IPS-18c (cell line): Measurements from ENCODE around the gene ABCB8.

Source experiments
- H3K4me3 ChIP-seq: 2 replicates; pipeline ENCODE4 v1.7.0; 2013; ENCODE audit warnings: low read depth, mild to moderate bottlenecking, low read length, moderate library complexity; ENCODE audit not compliant: insufficient read depth
- H3K9me3 ChIP-seq: one replicate; pipeline ENCODE4 v1.6.1; 2013; ENCODE audit warnings: mild to moderate bottlenecking, low read length, moderate library complexity; ENCODE audit not compliant: control insufficient read depth, insufficient read depth

ABCB8 gene

DNA sequence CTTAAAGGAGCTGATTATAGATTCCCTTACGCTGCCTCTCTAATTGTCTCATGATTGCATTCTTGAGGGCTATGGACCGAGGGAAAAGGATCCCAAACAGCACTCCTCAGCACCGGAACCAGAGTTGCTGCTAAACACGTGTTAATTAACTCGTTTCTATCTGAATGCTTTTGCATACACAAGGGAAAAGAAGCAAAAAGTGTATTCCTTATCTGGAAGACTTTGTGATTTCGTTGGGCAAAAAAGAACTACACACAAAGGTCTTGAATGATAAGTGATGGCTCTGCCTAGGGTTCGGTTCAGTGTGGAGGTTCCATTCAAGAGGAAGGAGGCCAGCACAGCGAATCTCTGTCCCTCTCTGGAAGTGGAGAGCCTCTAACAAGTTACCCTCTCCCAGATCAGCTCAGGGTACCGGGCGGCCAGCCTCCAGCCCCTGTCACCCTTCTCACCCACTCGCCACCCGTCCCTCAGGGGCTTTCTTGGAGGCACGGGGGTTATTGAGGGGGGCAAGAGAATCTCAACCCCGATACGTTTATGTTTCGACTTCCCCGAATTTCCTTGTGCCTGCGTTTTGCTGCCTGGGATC, 30.6 kb downstream of the ABCB8 start:
- Histone ChIP-seq H3K9me3 (peaks cover 2% of the 10 kb centered on the region), H3K4me3 (peak overlapping the region; percentile 79)

DNA sequence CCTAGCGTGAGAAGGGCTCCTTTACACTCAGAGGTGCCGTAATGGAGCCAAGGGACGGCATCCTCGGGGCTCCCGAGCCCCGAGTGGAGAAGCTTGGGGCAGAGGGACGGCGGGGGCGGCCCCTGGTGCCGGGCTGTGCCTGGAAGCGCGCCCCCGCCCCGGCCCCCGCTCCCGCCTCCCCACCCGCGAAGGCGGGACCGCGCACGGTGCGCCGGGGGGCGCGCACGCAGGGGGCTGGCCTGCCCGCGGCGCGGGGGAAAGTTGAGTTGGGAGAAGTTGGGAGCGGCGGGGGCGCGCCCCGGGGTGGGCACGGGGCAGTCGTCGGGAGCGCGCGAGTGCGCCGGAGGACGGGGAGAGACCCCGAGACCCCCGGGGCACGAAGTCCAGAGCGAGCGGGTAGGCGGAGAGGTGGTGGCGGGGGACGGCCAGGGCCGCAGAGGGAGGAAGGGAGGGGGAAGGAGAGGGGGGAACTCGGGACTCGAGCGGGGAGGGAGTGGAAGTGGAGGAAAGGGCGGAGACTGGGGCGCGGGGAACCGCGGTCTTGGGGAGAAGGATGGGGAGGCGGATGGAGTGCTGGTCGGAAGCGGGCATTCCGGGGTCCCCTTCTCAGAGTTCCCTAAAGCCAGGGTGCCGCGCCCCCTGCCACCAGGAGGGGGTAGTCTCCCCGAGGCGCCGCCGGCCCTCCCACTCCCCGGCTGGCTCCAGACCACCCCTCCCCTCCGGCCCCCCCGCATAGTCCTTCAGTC, 31.3 kb downstream of the ABCB8 start, which contains the start of gene SLC4A2:
SLC4A2 (plus strand) TSS at position 223 of the 746 bp plus-strand sequence. CDS start 2,399 bp downstream, outside the sequence.
- peaks cover 2% of the 10 kb centered on the region for H3K9me3 ChIP-seq
- H3K4me3 ChIP-seq, result peak within 1 kb of the TSS; percentile 79

GRCh38 chr7:151060113-151060415, 31.8 kb downstream of the ABCB8 start:
- Histone ChIP-seq H3K9me3 (peaks cover 2% of the 10 kb centered on the region), H3K4me3 (peak overlapping the region; percentile 79)

DNA sequence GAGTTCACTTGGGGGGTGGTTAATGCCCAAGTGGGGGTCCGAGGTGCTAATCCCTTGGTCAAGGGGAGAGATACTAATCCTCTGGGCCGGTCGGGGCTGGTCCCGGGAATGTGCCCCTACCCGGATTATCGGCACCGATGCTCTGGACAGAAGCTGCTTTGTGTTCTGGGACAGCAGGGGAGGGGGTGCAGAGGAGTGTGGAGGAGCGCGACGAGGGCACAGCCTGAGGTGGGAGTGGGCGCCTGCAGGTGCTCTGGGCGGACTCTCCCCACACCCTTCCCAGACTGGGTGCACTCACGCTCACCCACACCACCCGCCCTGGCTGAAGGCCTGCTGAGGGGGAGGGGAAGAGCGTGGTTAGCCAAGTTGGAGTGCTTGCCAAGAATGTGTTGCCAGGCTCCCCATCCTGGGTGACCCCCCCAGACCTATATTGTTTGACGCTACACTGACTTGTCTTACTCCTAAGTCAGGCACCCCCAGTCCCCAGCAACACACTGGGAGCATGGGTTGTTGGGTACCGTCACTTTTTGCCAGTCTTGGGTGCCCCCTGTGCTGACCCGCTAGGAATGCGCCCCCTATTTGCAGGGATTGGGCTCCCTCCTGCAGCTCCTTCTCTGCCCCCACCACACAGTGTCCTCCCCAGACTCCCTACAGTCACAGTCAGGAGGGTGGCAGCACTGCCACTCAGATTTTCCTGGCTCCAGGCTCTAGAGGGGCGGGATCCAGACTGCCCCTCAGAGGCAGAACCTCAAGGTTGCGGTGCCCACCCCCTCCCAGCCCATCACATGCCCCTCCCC, 32.4 kb downstream of the ABCB8 start:
- Histone ChIP-seq H3K4me3 (peak overlapping the region; percentile 79), H3K9me3 (peaks cover 2% of the 10 kb centered on the region)

GRCh38 chr7:151061213-151062110, 33.2 kb downstream of the ABCB8 start:
- Histone ChIP-seq H3K9me3 (peaks cover 2% of the 10 kb centered on the region), H3K4me3 (peak overlapping the region; percentile 41)

DNA sequence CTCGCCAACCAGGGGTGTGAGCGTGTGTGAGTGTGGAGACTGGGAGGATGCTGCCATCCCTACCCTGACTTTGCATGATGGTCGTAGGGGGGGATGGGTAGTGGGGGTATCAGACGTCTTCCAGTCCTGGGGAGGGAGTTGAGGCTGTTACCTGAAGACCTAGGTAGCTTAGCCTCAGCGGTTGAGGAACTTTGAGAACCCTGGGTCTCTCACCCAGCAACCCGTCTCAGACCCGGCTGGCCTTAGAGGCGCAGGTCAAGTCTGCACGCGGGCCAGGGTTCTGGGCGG, 33.8 kb downstream of the ABCB8 start:
- Histone ChIP-seq H3K9me3 (peaks cover 2% of the 10 kb centered on the region), H3K4me3 (peak overlapping the region; percentile 41)

DNA sequence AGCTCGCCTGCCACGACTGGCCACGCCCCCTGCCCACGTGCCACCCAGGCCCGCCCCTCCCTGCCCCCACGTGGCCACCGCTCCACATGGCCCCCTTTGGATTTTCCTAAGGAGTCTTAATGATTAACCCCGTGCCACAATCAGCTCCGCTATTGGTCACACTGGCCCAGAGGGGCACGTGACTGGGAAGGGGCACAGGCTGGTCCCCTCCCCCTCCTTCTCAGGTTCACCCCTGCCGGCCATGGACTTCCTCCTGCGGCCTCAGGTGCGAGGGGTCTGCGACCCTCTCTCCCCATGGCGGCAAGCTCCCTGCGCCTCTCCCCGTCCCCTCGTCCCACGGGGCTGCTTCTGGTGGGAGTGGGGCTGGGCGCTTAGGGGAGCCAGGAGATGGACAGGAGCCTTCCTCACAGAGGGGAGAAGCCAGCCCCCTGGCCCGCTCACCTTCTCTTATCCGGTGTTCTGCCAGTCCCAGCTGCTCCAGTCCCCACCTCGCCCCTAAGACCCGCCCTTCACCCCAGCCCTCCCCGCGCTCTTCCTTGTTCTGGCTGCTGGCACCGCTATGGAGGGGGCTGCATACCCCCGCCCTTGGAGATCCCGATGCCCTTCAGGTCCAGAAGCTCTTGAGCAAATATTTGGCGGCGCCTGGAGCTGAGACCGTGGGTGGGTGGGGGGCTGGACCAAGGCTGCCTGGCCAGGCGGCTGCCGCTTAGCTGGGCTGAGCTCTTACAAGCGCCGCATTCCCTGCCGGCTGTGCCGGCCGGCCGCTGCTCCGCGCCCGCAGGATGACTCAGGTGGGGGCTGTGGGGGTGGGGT, 34.4 kb downstream of the ABCB8 start:
- Histone ChIP-seq H3K4me3 (peak overlapping the region; percentile 62), H3K9me3 (peaks cover 2% of the 10 kb centered on the region)

- peaks cover 2% of the 10 kb centered on the region for H3K9me3 ChIP-seq
- H3K4me3 ChIP-seq, result peak overlapping the region; percentile 24
These were observed 34.9 kb downstream of the ABCB8 start for GRCh38 chr7:151063212-151063561.

DNA sequence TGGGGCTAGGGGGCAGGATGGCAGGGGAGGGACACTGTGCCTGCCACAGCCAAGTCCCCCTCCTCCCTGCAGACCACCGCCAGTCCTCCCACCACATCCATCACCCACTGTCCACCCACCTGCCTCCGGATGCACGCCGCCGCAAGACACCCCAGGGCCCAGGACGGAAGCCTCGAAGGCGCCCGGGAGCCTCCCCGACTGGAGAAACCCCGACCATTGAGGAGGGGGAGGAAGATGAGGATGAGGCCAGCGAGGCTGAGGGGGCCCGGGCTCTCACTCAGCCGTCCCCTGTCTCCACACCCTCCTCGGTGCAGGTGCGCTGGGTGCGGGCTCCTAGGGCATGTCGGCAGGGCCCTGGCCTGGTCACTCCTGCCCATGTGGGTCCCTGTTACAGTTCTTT, 36.2 kb downstream of the ABCB8 start:
- Histone ChIP-seq H3K9me3 (peaks cover 2% of the 10 kb centered on the region), H3K4me3 (no peak overlapping the region)

DNA sequence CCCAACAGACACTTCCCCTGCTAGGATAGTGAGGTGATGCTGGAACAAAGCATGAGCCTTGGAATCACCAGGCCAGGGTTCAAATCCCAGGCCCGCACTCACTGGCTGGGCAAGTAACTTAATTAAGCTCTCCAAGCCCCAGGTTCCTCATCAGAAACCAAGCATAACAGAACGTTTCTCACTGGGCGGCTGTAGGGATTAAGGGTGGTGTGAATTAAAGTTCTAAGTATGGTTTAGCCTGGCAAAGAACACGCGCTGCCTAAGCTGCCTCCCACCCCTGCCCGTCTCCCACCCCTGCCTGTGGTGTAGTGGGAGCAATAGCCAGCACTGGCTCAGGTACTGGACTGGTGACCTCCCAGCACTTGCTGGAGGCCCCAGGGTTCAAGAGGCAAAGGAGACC, 36.7 kb downstream of the ABCB8 start:
- H3K4me3 ChIP-seq, result no peak overlapping the region
- H3K9me3 ChIP-seq, result no peaks in the 10 kb centered on the region

DNA sequence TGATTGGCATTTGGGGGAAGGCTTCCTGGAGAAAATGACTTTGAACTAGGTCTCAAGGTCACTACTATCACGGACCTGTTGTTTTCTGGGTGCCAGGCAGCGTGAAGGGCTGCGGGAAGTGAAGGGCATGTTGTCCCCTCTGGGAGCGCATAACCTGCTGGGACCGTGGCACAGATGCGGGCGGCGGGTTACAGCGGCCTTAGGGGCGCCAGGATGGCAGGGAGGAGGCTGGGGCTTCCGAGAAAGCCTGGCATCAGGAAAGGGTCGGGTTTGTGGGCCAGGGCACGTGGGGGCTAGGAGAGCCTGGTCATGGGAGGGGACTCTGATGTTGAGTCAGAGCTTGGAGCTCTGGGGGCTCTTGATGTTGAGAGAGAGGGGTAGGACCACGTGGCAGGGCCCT, 37.3 kb downstream of the ABCB8 start:
- H3K4me3 ChIP-seq, result no peak overlapping the region
- no peaks in the 10 kb centered on the region for H3K9me3 ChIP-seq

DNA sequence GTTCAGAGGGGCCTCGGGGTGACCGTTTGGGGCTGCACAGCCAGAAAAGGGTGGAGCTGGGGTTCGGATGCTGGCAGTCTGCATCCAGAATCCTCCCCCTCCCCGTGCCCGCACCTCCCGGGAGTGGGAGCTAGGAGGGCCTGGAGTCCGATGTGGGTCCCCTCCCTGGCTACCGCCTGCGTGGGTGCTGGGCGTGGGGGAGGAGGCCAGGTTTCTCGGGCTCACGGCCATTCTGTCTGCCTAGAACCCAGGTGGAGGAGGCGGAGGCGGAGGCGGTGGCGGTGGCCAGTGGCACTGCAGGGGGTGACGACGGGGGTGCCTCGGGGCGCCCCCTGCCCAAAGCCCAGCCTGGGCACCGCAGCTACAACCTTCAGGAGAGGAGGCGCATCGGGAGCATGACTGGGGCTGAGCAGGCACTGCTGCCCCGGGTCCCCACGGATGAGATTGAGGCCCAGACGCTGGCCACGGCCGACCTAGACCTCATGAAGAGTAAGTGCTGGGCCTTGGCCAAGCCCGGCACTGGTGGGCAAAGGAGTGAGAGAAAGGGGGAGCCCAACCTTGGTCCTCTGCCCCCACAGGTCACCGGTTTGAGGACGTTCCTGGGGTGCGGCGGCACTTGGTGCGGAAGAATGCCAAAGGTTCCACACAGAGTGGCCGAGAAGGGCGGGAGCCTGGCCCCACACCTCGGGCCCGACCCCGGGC, 38.2 kb downstream of the ABCB8 start:
- Histone ChIP-seq H3K9me3 (no peaks in the 10 kb centered on the region), H3K4me3 (no peak overlapping the region)

DNA sequence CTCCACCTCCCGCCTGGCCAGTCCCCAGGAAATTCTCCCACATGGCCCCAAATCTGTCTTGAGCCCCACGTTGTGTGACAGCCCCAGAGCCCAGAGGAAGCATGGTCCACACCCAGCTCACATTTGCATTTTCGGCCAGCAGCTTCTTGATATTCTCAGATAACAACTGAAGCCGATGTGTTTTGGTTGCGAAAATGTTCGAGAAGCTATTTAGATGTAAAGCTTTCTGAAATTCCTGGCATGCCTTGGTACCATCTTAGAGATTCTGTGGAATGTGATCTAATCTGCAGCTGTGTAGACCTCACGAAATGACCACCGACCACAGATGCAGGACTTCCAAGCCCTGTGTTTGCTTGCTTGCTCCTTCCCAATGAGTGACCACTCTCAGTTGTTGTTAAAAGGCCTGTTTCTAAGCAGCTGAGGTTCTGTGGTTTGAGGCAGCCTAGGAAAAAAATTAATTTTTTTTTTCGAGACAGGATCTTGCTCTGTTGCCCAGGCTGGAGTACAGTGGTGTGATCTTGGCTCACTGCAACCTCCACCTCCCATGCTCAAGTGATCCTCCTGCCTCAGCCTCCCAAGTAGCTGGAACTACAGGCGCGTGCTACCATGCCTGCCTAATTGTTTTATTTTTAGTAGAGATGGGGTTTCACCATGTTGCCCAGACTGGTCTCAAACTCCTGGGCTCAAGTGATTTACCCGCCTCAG, 40.0 kb downstream of the ABCB8 start:
- Histone ChIP-seq H3K9me3 (no peaks in the 10 kb centered on the region), H3K4me3 (no peak overlapping the region)

GRCh38 chr7:151069841-151070573, 41.8 kb downstream of the ABCB8 start:
- H3K9me3 ChIP-seq, result no peaks in the 10 kb centered on the region
- H3K4me3 ChIP-seq, result no peak overlapping the region

DNA sequence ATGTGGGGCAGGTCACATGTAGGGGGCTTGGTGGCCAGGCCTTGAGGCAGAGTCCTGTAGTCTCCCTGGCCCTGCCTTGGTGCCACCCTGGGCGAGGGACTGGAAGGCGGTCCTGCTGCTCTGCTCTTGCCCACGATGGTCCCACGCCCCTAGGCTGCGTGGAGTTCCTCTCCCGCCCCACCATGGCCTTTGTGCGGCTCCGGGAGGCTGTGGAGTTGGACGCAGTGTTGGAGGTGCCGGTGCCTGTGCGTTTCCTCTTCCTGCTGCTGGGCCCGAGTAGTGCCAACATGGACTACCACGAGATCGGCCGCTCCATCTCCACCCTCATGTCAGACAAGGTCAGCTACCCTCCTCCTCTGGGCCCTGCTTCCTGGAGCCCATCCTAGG, 42.3 kb downstream of the ABCB8 start:
- no peak overlapping the region for H3K4me3 ChIP-seq
- H3K9me3 ChIP-seq, result no peaks in the 10 kb centered on the region
